Astrocyte (in vitro differentiated cells and primary cell): Measurements from ENCODE around the gene CDK2. TPM values are rescaled to one million over a fixed set of nuclear protein-coding genes. Genes with fewer than 3 reads are reported as not detected.

Experiments
- DNase-seq: peaks from one replicate; pipeline ENCODE4 v3.0.0-alpha.2; 2010; ENCODE audit warnings: low read depth
- FAIRE-seq: peaks from 2 replicates; lab custom pipeline; 2011; peaks lifted over from hg19 to GRCh38; lab: Jason Lieb, UNC
- H2AFZ ChIP-seq: 2 replicates; pipeline ENCODE4 v1.6.0; 2012; ENCODE audit warnings: low read depth, low read length, inconsistent platforms
- H3K27ac ChIP-seq: 2 replicates; pipeline ENCODE4 v1.5.1; 2011; ENCODE audit warnings: low read depth, low read length, inconsistent platforms
- H3K27me3 ChIP-seq: 2 replicates; pipeline ENCODE4 v1.6.0; 2011; ENCODE audit warnings: low read length, inconsistent platforms; ENCODE audit not compliant: insufficient read depth
- H3K36me3 ChIP-seq: 2 replicates; pipeline ENCODE4 v1.5.1; 2011; ENCODE audit warnings: low read length, inconsistent platforms; ENCODE audit not compliant: insufficient read depth
- H3K4me1 ChIP-seq: 2 replicates; pipeline ENCODE4 v1.5.1; 2011; ENCODE audit warnings: low read length, inconsistent platforms; ENCODE audit not compliant: insufficient read depth
- H3K4me2 ChIP-seq: 2 replicates; pipeline ENCODE4 v1.6.0; 2012; ENCODE audit warnings: low read length, inconsistent platforms
- H3K4me3 ChIP-seq: 2 replicates; pipeline ENCODE4 v1.5.1; 2011; ENCODE audit warnings: low read depth, mild to moderate bottlenecking, low read length, inconsistent platforms; ENCODE audit not compliant: insufficient read depth
- H3K79me2 ChIP-seq: 2 replicates; pipeline ENCODE4 v1.6.0; 2012; ENCODE audit warnings: mild to moderate bottlenecking, low read length, inconsistent platforms; ENCODE audit not compliant: insufficient read depth
- H3K9ac ChIP-seq: 2 replicates; pipeline ENCODE4 v1.6.0; 2012; ENCODE audit warnings: mild to moderate bottlenecking, low read length, inconsistent platforms
- H3K9me3 ChIP-seq: 2 replicates; pipeline ENCODE4 v1.5.1; 2012; ENCODE audit warnings: low read depth, mild to moderate bottlenecking, low read length, inconsistent platforms; ENCODE audit not compliant: insufficient read depth
- H4K20me1 ChIP-seq: 2 replicates; pipeline ENCODE4 v1.6.0; 2012; ENCODE audit warnings: low read length, inconsistent platforms; ENCODE audit not compliant: insufficient read depth
- H3K27ac Mint-ChIP-seq: one replicate; pipeline ENCODE4 v1.8.0; 2021; ENCODE audit warnings: mild to moderate bottlenecking, mixed read lengths; ENCODE audit not compliant: unreplicated experiment
- H3K27me3 Mint-ChIP-seq: one replicate; pipeline ENCODE4 v1.8.0; 2021; ENCODE audit warnings: low read depth, mixed read lengths; ENCODE audit not compliant: unreplicated experiment
- H3K36me3 Mint-ChIP-seq: one replicate; pipeline ENCODE4 v1.8.0; 2021; ENCODE audit warnings: low read depth, mixed read lengths; ENCODE audit not compliant: unreplicated experiment
- H3K4me1 Mint-ChIP-seq: one replicate; pipeline ENCODE4 v1.8.0; 2021; ENCODE audit warnings: low read depth, mixed read lengths; ENCODE audit not compliant: unreplicated experiment
- H3K4me3 Mint-ChIP-seq: one replicate; pipeline ENCODE4 v1.8.0; 2021; ENCODE audit warnings: mild to moderate bottlenecking, moderate library complexity, mixed read lengths; ENCODE audit not compliant: unreplicated experiment
- H3K9me3 Mint-ChIP-seq: one replicate; pipeline ENCODE4 v1.8.0; 2021; ENCODE audit warnings: mild to moderate bottlenecking, mixed read lengths; ENCODE audit not compliant: unreplicated experiment
- EZH2 ChIP-seq: IDR thresholded peaks from 2 replicates; pipeline ENCODE4 v1.6.1; 2012; ENCODE audit warnings: mild to moderate bottlenecking, low read length, inconsistent platforms; ENCODE audit not compliant: insufficient read depth
- total RNA-seq: library from RNA; stranded (reverse); gene quantifications from 2 replicates; pipeline ENCODE4 v1.2.1, GENCODE V29; 2021
- TF ChIP-seq, protein P1 (sequence below): IDR thresholded peaks from 2 replicates; pipeline ENCODE4 v1.5.1; 2011; ENCODE audit warnings: low read depth, mild to moderate bottlenecking, inconsistent platforms, low read length, moderate library complexity; ENCODE audit not compliant: insufficient read depth

CDK2 gene
- total RNA-seq, 1 donor from 2014 or later: 44.3 TPM

- DNase-seq (no peak), FAIRE-seq (no peak)
- Histone ChIP-seq H3K36me3 (peaks cover 5% of the 10 kb centered on the region), H3K4me3 (no peak overlapping the region), H3K27me3 (no peaks in the 10 kb centered on the region), H4K20me1 (peaks cover 5% of the 10 kb centered on the region), H3K4me2 (peak overlapping the region; percentile 98), H2AFZ (no peak overlapping the region), H3K4me1 (peaks cover 11% of the 10 kb centered on the region), H3K79me2 (peaks cover 75% of the 10 kb centered on the region), H3K9me3 (no peaks in the 10 kb centered on the region), H3K27ac (no peak overlapping the region), H3K9ac (peak overlapping the region; percentile 94)
- Mint-ChIP-seq H3K4me1 (peaks cover 25% of the 10 kb centered on the region), H3K36me3 (peaks cover 3% of the 10 kb centered on the region), H3K9me3 (no peaks in the 10 kb centered on the region), H3K4me3 (peak overlapping the region; percentile 99), H3K27ac (peak overlapping the region; percentile 96), H3K27me3 (no peaks in the 10 kb centered on the region)
- no peak for TF ChIP-seq EZH2
- TF ChIP-seq, protein P1, sequence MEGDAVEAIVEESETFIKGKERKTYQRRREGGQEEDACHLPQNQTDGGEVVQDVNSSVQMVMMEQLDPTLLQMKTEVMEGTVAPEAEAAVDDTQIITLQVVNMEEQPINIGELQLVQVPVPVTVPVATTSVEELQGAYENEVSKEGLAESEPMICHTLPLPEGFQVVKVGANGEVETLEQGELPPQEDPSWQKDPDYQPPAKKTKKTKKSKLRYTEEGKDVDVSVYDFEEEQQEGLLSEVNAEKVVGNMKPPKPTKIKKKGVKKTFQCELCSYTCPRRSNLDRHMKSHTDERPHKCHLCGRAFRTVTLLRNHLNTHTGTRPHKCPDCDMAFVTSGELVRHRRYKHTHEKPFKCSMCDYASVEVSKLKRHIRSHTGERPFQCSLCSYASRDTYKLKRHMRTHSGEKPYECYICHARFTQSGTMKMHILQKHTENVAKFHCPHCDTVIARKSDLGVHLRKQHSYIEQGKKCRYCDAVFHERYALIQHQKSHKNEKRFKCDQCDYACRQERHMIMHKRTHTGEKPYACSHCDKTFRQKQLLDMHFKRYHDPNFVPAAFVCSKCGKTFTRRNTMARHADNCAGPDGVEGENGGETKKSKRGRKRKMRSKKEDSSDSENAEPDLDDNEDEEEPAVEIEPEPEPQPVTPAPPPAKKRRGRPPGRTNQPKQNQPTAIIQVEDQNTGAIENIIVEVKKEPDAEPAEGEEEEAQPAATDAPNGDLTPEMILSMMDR: no peak
Measured at GRCh38 chr12:55925371-55925770, 41.3 kb upstream of the CDK2 start.

GRCh38 chr12:55925870-55926737 lies 40.5 kb upstream of the CDK2 start:
- Mint-ChIP-seq H3K27ac (peak overlapping the region; percentile 96), H3K9me3 (no peaks in the 10 kb centered on the region), H3K36me3 (peaks cover 3% of the 10 kb centered on the region), H3K27me3 (no peaks in the 10 kb centered on the region), H3K4me1 (peaks cover 31% of the 10 kb centered on the region), H3K4me3 (peak overlapping the region; percentile 99)
- Histone ChIP-seq H3K79me2 (peaks cover 67% of the 10 kb centered on the region), H3K4me1 (peaks cover 18% of the 10 kb centered on the region), H3K27me3 (no peaks in the 10 kb centered on the region), H2AFZ (peak overlapping the region; percentile 78), H3K9ac (peak overlapping the region; percentile 94), H3K27ac (peak overlapping the region; percentile 88), H3K9me3 (no peaks in the 10 kb centered on the region), H3K36me3 (peaks cover 5% of the 10 kb centered on the region), H3K4me3 (peak overlapping the region; percentile 92), H4K20me1 (peaks cover 5% of the 10 kb centered on the region), H3K4me2 (peak overlapping the region; percentile 98)
- no peak for TF ChIP-seq EZH2
- TF ChIP-seq, protein P1: no peak
- DNase-seq (no peak), FAIRE-seq (no peak)
